ENCODE data around the gene MILR1. TPM values are rescaled to one million over a fixed set of nuclear protein-coding genes. Genes with fewer than 3 reads are reported as not detected.

MILR1 gene
- total RNA-seq, 6 experiments from 2014 or later = 0.57 to 3.0 (median 1.9) TPM

DNA sequence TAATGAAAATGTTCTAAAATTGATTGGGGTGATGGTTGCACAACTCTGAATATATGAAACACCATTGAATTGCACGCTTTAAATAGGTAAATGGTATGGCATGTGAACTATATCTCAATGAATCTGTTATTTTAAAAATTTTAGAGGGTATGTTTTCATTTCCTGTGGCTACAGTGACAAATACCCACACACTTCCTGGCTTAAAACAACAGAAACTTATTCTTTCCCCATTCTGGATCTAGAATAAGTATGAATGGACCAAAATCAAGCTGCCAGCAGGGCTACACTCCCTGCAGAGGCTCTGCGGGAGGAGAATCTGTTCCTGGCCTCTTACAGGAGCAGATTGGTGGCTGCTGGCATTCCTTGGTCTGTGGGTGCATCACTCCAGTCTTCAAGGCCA is 47.0 kb upstream of the MILR1 start:
- no peaks in the 10 kb centered on the region for H3K27me3 ChIP-seq
- ATAC-seq (no peak), DNase-seq (no peak)
- intact Hi-C loops (cut with DNase I) = no loop called here
- WGBS (ENCODE audit: insufficient coverage, low coverage, low lambda C conversion rate, missing lambda C conversion rate) = 60% methylated on average over 2 of the region's 2 CpGs
- H3K4me3 ChIP-seq = no peak overlapping the region
- H3K36me3 ChIP-seq = no peaks in the 10 kb centered on the region
- no peak overlapping the region for H3K27ac ChIP-seq
- no peaks in the 10 kb centered on the region for H3K4me1 ChIP-seq
- TF ChIP-seq POLR2A (IDR thresholded peaks at IDR 0.05) (no peak), CTCF (IDR thresholded peaks at IDR 0.05) (no peak)
- H3K9me3 ChIP-seq = no peaks in the 10 kb centered on the region

DNA sequence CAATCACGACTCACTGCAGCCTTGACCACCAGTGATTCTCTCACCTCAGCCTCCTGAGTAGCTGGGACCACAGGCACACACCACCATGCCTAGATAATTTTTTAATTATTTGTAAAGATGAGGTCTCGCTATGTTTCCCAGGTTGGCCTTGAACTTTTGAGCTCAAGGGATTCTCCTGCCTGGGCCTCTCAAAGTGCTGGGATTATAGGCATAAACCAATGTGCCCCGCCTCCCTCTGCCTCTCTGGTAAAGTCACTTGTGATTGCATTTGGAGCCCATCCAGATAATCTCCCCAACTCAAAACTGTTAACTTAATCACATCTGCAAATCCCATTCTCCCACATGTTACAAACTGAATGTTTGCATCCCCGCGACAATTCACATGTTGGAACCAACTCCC is 46.4 kb upstream of the MILR1 start:
- Histone ChIP-seq H3K36me3 (no peaks in the 10 kb centered on the region), H3K27me3 (no peaks in the 10 kb centered on the region), H3K4me3 (no peak overlapping the region), H3K9me3 (no peaks in the 10 kb centered on the region), H3K4me1 (no peaks in the 10 kb centered on the region), H3K27ac (no peak overlapping the region)
- ATAC-seq (no peak), DNase-seq (no peak)
- intact Hi-C loops (cut with DNase I) = no loop called here
- no peak for TF ChIP-seq CTCF (IDR thresholded peaks at IDR 0.05)
- TF ChIP-seq POLR2A (IDR thresholded peaks at IDR 0.05) = no peak
- WGBS (ENCODE audit: insufficient coverage, low coverage, low lambda C conversion rate, missing lambda C conversion rate) = 95% methylated on average over 4 of the region's 5 CpGs

DNA sequence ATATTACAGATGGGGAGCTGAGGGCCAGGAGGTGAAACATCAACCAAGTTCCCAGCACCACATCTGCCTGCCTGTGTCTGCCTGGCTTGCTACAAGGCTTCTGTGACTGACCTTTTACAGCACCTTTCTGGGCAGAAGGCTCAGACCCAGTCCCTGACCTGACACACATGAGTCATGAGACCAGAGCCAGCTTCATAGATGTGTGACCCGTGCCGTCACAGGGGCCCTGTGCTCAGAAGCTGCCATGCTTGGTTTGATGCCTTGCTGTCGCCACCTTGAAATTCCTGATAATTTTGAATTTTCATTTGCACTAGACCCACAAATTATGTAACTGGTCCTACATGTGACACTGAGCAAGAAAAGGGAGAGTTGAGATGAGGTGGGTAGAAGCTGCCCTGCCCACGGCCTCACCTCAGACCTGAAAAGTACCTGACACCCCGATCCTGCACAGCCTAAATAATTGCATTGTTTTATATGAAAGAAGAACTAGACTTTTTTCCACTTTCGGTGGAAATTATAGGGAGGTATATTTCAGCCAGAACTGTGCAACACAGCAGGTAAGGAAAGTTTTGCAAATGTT is 44.9 kb upstream of the MILR1 start:
- 85% methylated on average over 6 of the region's 6 CpGs for WGBS (ENCODE audit: insufficient coverage, low coverage, low lambda C conversion rate, missing lambda C conversion rate)
- DNase-seq = no peak
- TF ChIP-seq POLR2A (IDR thresholded peaks at IDR 0.05) (no peak), CTCF (IDR thresholded peaks at IDR 0.05) (no peak)

DNA sequence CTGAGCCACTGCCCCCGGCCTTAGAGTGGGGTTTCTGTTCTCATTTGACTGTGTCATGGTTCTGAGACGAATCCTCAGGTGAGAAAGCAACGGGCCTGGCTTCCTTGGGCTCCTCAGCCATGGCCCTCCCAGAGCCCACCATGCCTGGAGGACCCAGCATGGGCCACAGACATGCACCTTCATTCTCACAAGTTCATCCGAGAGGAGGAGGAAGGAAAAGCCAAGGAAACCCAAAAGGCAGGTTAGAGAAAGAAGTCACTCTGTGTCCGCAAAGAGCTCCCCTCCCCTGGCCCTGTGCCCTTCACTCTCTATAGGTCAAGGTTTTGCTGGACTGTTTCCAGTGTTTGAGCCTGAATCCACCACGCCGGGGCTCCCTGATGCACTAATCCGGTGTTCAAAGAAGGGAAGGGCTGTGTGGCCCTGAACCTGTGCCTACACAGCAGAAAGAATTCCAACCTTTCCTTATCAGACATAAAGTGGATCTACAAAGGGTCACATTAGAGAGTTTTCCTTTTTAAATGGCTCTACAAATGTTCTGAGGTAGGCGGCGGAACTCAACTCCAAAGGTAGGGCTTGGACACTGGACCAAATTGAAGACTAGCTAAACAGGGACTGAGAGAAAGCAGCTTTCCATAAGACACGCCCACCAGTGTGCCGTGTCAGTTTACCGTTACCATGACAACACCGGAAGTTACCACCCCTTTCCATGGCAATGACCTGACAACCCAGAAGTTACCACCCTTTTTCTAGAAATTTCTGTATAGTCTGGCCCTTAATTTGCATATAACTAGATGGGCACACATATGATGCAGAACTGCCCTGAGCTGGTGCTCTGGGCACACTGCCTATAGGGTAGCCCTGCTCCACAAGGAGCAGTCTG is 42.4 kb upstream of the MILR1 start:
- no peak for DNase-seq
- H3K4me1 ChIP-seq = no peaks in the 10 kb centered on the region
- H3K27ac ChIP-seq = no peak overlapping the region
- ATAC-seq = no peak
- 82% methylated on average over 8 of the region's 14 CpGs for WGBS (ENCODE audit: insufficient coverage, low coverage, low lambda C conversion rate, missing lambda C conversion rate)
- H3K36me3 ChIP-seq = no peaks in the 10 kb centered on the region
- intact Hi-C loops (cut with DNase I) = no loop called here
- no peaks in the 10 kb centered on the region for H3K9me3 ChIP-seq
- no peak for TF ChIP-seq POLR2A (IDR thresholded peaks at IDR 0.05)
- TF ChIP-seq CTCF (IDR thresholded peaks at IDR 0.05) = no peak
- no peaks in the 10 kb centered on the region for H3K27me3 ChIP-seq
- H3K4me3 ChIP-seq = no peak overlapping the region

More for the DNA sequence above, 44.9 kb upstream of the MILR1 start:
- Histone ChIP-seq H3K36me3 (no peaks in the 10 kb centered on the region), H3K27me3 (no peaks in the 10 kb centered on the region), H3K4me3 (no peak overlapping the region), H3K4me1 (no peaks in the 10 kb centered on the region), H3K27ac (no peak overlapping the region), H3K9me3 (no peaks in the 10 kb centered on the region)
- intact Hi-C loops (cut with DNase I) = no loop called here
- ATAC-seq = no peak

Data from right lobe of liver (tissue), 6 donors.